GM12878 (cell line): ENCODE results near the gene SLC5A10. TPM values are rescaled to one million over a fixed set of nuclear protein-coding genes. Genes with fewer than 3 reads are reported as not detected.

Experiments
- ATAC-seq: fragments of 200-7000 bp; cut with Tn5 transposase; 3 replicates; pipeline ENCODE4 v1.9.1; 2020; ENCODE audit warnings: mild to moderate bottlenecking, moderate library complexity
- BruUV-seq: library from RNA; stranded (reverse); fragments of 400-500 nt; replicated peaks from 2 replicates; lab custom pipeline; 2021; lab: Mats Ljungman, UMichigan
- CTCF ChIA-PET: fragments of 300-600 bp; sonication (Branson Sonifier 250); formaldehyde crosslinking; extraction: SDS; loops from one replicate; lab custom pipeline; 2021; ENCODE audit warnings: inconsistent platforms; lab: Yijun Ruan, JAX
- POLR2A ChIA-PET: fragments of 350-600 bp; formaldehyde crosslinking; extraction: SDS; loops from one replicate; lab custom pipeline; 2021; ENCODE audit warnings: inconsistent platforms; lab: Charles Lee
- RAD21 ChIA-PET: fragments of 300-600 bp; sonication (Branson Sonifier 250); formaldehyde crosslinking; loops from one replicate; lab custom pipeline; 2023; ENCODE audit warnings: antibody characterized with exemption; ENCODE audit not compliant: unreplicated experiment; lab: Charles Lee
- SMC1A ChIA-PET: fragments of 300-600 bp; sonication (Branson Sonifier 250); formaldehyde crosslinking; loops from one replicate; lab custom pipeline; 2023; ENCODE audit not compliant: unreplicated experiment, uncharacterized antibody; lab: Charles Lee
- DNase-seq: peaks from one replicate; pipeline ENCODE4 v3.0.0-alpha.2; 2011; ENCODE audit warnings: low read depth, low spot score
- FAIRE-seq: peaks from 3 replicates; lab custom pipeline; 2011; peaks lifted over from hg19 to GRCh38; lab: Jason Lieb, UNC
- H2AFZ ChIP-seq: 2 replicates; pipeline ENCODE4 v1.6.0; 2011; ENCODE audit warnings: low read depth, low read length, control low read depth; ENCODE audit not compliant: control insufficient read depth
- H3K27ac ChIP-seq: 2 replicates; pipeline ENCODE4 v1.5.1; 2011; ENCODE audit warnings: control low read depth; ENCODE audit not compliant: control insufficient read depth, insufficient read depth
- H3K27me3 ChIP-seq, 2 experiments: replicated peaks in 1 of 2; 2 replicates each; pipeline versions ENCODE4 v1.6.0 to v1.6.1; 2011; ENCODE audit warnings: low read length in 1 of 2; ENCODE audit not compliant: control insufficient read depth in 2 of 2, insufficient read depth in 2 of 2
- H3K36me3 ChIP-seq, 2 experiments: 2 replicates each; pipeline ENCODE4 v1.5.1; 2011; ENCODE audit warnings: low read length in 1 of 2; ENCODE audit not compliant: control insufficient read depth in 2 of 2, insufficient read depth in 2 of 2
- H3K4me1 ChIP-seq: 2 replicates; pipeline ENCODE4 v1.6.1; 2011; ENCODE audit warnings: mild to moderate bottlenecking, low read length, moderate library complexity, mixed read lengths; ENCODE audit not compliant: control insufficient read depth, insufficient read depth
- H3K4me2 ChIP-seq: 2 replicates; pipeline ENCODE4 v1.6.0; 2011; ENCODE audit warnings: control low read depth; ENCODE audit not compliant: control insufficient read depth, insufficient read depth
- H3K4me3 ChIP-seq: fragments of 200-600 bp; sonication (generic); 2 replicates; pipeline ENCODE4 v1.5.1; 2016
- H3K79me2 ChIP-seq: 2 replicates; pipeline ENCODE4 v1.6.0; 2011; ENCODE audit warnings: low read length; ENCODE audit not compliant: control insufficient read depth, insufficient read depth
- H3K9ac ChIP-seq: 2 replicates; pipeline ENCODE4 v1.8.0; 2011; ENCODE audit warnings: low read length, control low read depth, mixed read lengths; ENCODE audit not compliant: control insufficient read depth, insufficient read depth
- H3K9me3 ChIP-seq: replicated peaks from 3 replicates; pipeline ENCODE4 v1.5.1; 2011; ENCODE audit warnings: mild to moderate bottlenecking, low read length; ENCODE audit not compliant: control insufficient read depth, insufficient read depth
- H4K20me1 ChIP-seq: 2 replicates; pipeline ENCODE4 v1.6.0; 2011; ENCODE audit not compliant: control insufficient read depth, insufficient read depth
- BCL3 ChIP-seq: IDR thresholded peaks from 2 replicates; pipeline ENCODE4 v1.6.1; 2011; ENCODE audit warnings: borderline replicate concordance, low read depth, mild to moderate bottlenecking, moderate library complexity, low read length; ENCODE audit not compliant: insufficient read depth, poor library complexity, severe bottlenecking
- CREB1 ChIP-seq: IDR thresholded peaks from 2 replicates; pipeline ENCODE4 v1.6.1; 2012; ENCODE audit warnings: low read depth, mild to moderate bottlenecking, inconsistent platforms
- DPF2 ChIP-seq: fragments of 450-650 bp; IDR thresholded peaks from 2 replicates; pipeline ENCODE4 v1.6.1; 2017; ENCODE audit warnings: mild to moderate bottlenecking
- EGR1 ChIP-seq, 2 experiments: IDR thresholded peaks; 1 replicate in 1 of 2; 2 replicates in 1 of 2; pipeline ENCODE4 v1.6.1; 2011 to 2012; ENCODE audit warnings: low read depth in 2 of 2, low read length in 2 of 2, borderline replicate concordance in 1 of 2, mild to moderate bottlenecking in 1 of 2, moderate library complexity in 1 of 2
- HDAC6 ChIP-seq: fragments of 200-600 bp; sonication (generic); IDR thresholded peaks from one replicate; pipeline ENCODE4 v1.8.0; 2017; ENCODE audit warnings: antibody characterized with exemption; ENCODE audit not compliant: unreplicated experiment
- MEF2A ChIP-seq: IDR thresholded peaks from 2 replicates; pipeline ENCODE4 v1.6.1; 2011; ENCODE audit warnings: low read depth, mild to moderate bottlenecking, low read length, moderate library complexity; ENCODE audit not compliant: insufficient read depth
- NBN ChIP-seq: fragments of 450-650 bp; IDR thresholded peaks from 2 replicates; pipeline ENCODE4 v1.6.1; 2016
- NFYA ChIP-seq: IDR thresholded peaks from 2 replicates; pipeline ENCODE4 v1.6.1; 2011; ENCODE audit warnings: low read depth, mild to moderate bottlenecking, low read length, improper control_type of control experiment, borderline replicate concordance
- NR2C1 ChIP-seq: fragments of 450-650 bp; IDR thresholded peaks from 2 replicates; pipeline ENCODE4 v1.6.1; 2017; ENCODE audit warnings: antibody characterized with exemption, mild to moderate bottlenecking, moderate library complexity
- POLR2AphosphoS5 ChIP-seq: IDR thresholded peaks from 2 replicates; pipeline ENCODE4 v1.6.1; 2011; ENCODE audit warnings: mild to moderate bottlenecking, low read length, inconsistent platforms
- RFX5 ChIP-seq: IDR thresholded peaks from 2 replicates; pipeline ENCODE4 v1.6.1; 2011; ENCODE audit warnings: low read depth, low read length, improper control_type of control experiment
- ZNF274 ChIP-seq: IDR thresholded peaks from one replicate; pipeline ENCODE4 v1.8.0; 2011; ENCODE audit not compliant: insufficient read length, insufficient read depth
- whole genome bisulfite sequencing: methylation state at CpG from one replicate; pipeline ENCODE4 v1.1.6; 2016; ENCODE audit warnings: low lambda C conversion rate; ENCODE audit not compliant: insufficient replicate concordance, insufficient coverage; ENCODE audit errors: missing lambda C conversion rate; 5-methylcytosine and 5-hydroxymethylcytosine counted together
- in situ Hi-C: fragments of 300-500 bp; cut with MboI; formaldehyde crosslinking; loops from 9 replicates; pipeline ENCODE4 v1.14.3; 2018; ENCODE audit warnings: mixed read lengths
- intact Hi-C: fragments of 100-400 bp; cut with micrococcal nuclease; formaldehyde crosslinking; loops from one replicate; pipeline ENCODE4 v1.14.2; 2022; ENCODE audit not compliant: unreplicated experiment
- polyA plus RNA-seq, 11 experiments: library from polyadenylated mRNA; depleted of rRNA in 4 of 11; unstranded in 6 of 11; stranded (reverse) in 5 of 11; fragments of >200 nt; fragmentation: Nextera tagmentation in 4 of 11; fragmentation: Illumina TruSeq in 1 of 11; extraction: Ambion mirVana in 4 of 11; extraction: Trizol in 1 of 11; gene quantifications; 1 replicate in 1 of 11; 2 replicates in 10 of 11; pipeline versions ENCODE4 v1.2.1 to v1.2.3, GENCODE V29; 2011 to 2016; ENCODE audit warnings: inconsistent platforms in 2 of 11, missing spikeins in 2 of 11, low read depth in 1 of 11
- total RNA-seq, 4 experiments: library from RNA; depleted of rRNA in 3 of 4; stranded (reverse); fragments of >200 nt in 3 of 4; fragmentation: Illumina TruSeq in 1 of 4; extraction: Trizol in 1 of 4; gene quantifications; 2 replicates each; pipeline versions ENCODE4 v1.2.1 to v1.2.3, GENCODE V29; 2013 to 2021
- TF ChIP-seq, protein P1 (sequence below): fragments of 450-650 bp; formaldehyde crosslinking; IDR thresholded peaks from 2 replicates; pipeline ENCODE4 v1.4.0; 2022; ENCODE audit warnings: mild to moderate bottlenecking, moderate library complexity
- TF ChIP-seq, protein P2 (sequence below): fragments of 450-650 bp; formaldehyde crosslinking; IDR thresholded peaks from 2 replicates; pipeline ENCODE4 v1.4.0; 2020; ENCODE audit warnings: mild to moderate bottlenecking, moderate library complexity

SLC5A10 gene
- total and polyA plus RNA-seq, 10 of the 15 experiments (the other 5 are each of a cell fraction or from before 2014, with no cell fraction given), result under 0.01 to 0.18 (median 0.07) TPM; not detected in 4

DNA sequence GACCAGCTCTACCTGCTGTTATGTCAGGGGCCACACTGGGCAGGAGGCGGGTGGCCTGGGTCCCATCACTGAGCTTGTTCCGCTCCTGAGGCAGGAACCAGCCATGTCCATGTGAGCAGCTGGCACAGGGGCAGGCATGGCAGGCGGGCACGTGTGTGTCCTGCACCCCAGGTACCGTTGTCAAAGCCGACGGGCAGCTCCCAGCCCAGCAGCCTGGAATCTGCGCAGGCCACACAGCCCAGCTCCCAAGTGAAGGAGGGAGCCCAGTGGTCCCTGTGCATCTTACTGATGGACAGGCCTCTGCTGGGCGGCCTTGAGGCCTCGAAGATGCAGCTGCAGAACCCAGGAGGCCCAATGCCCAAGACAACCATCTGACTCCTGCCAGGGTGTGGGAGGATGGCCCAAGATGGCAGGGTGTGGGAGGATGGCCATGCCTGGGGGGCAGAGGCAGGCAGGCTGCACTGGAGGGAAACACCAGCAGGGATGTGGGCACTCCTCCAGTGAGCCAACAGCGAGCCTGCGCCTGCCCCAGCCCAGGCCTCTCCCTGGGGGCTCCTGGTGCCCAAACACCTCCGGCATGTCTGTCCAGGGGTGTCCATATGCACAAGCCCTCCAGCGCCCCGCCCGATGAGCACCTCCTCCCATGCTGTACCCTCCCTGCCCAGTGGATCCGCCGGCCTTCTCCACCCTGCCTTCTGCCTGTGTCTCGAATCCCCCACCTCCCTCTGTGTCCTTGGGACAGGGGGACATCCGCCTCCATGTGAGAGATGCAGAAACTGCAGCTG is 39.8 kb downstream of the SLC5A10 start:
- Histone ChIP-seq H3K27ac (no peak overlapping the region), H3K4me3 (no peak overlapping the region), H3K4me2 (no peak overlapping the region), H2AFZ (no peak overlapping the region), H3K27me3 (no peaks in the 10 kb centered on the region), H3K79me2 (no peaks in the 10 kb centered on the region; the same call in 1 of the 2 replicates), H4K20me1 (no peaks in the 10 kb centered on the region), H3K36me3 (peaks cover 0 to 6% of the 10 kb centered on the region in 2 experiments; a peak in 3 of 4 replicates), H3K9ac (no peak overlapping the region), H3K4me1 (peaks cover 15% of the 10 kb centered on the region), H3K9me3 (peaks cover 6% of the 10 kb centered on the region; the same call in 2 of the 3 replicates)
- intact Hi-C loops, result no loop called here
- in situ Hi-C loops, result no loop called here
- ChIA-PET SMC1A (interaction anchor here (0.9 kb wide), 1 partner anchor 10 kb away, joined by 3 read pairs; no protein-coding TSS in a partner anchor), POLR2A (no interaction called here), CTCF (interaction anchor here (1.0 kb wide), 2 partner anchors 11 to 31 kb away, joined by 4 to 5 read pairs; no protein-coding TSS in a partner anchor), RAD21 (no interaction called here)
- FAIRE-seq (no peak), ATAC-seq (no peak), DNase-seq (no peak)
- WGBS, result 96% methylated on average over 20 of the region's 20 CpGs
- no TSS peak for BruUV-seq
- TF ChIP-seq BCL3 (no peak), POLR2AphosphoS5 (no peak), NR2C1 (no peak), HDAC6 (no peak), ZNF274 (no peak), CREB1 (no peak), MEF2A (no peak), DPF2 (no peak), NFYA (no peak), RFX5 (no peak), EGR1 (IDR thresholded peaks at IDR 0.05; ENCODE audit: borderline replicate concordance in 1 of 2, low read depth in 2 of 2, low read length in 2 of 2) (no peak), NBN (no peak)
- TF ChIP-seq, protein P1, sequence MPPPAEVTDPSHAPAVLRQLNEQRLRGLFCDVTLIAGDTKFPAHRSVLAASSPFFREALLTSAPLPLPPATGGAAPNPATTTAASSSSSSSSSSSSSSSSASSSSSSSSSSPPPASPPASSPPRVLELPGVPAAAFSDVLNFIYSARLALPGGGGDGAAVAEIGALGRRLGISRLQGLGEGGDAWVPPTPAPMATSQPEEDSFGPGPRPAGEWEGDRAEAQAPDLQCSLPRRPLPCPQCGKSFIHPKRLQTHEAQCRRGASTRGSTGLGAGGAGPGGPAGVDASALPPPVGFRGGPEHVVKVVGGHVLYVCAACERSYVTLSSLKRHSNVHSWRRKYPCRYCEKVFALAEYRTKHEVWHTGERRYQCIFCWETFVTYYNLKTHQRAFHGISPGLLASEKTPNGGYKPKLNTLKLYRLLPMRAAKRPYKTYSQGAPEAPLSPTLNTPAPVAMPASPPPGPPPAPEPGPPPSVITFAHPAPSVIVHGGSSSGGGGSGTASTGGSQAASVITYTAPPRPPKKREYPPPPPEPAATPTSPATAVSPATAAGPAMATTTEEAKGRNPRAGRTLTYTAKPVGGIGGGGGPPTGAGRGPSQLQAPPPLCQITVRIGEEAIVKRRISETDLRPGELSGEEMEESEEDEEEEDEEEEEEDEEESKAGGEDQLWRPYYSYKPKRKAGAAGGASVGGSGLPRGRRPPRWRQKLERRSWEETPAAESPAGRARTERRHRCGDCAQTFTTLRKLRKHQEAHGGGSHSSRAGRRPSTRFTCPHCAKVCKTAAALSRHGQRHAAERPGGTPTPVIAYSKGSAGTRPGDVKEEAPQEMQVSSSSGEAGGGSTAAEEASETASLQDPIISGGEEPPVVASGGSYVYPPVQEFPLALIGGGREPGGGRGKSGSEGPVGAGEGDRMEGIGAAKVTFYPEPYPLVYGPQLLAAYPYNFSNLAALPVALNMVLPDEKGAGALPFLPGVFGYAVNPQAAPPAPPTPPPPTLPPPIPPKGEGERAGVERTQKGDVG (CRISPR knock-in tag), result no peak
- TF ChIP-seq, protein P2, sequence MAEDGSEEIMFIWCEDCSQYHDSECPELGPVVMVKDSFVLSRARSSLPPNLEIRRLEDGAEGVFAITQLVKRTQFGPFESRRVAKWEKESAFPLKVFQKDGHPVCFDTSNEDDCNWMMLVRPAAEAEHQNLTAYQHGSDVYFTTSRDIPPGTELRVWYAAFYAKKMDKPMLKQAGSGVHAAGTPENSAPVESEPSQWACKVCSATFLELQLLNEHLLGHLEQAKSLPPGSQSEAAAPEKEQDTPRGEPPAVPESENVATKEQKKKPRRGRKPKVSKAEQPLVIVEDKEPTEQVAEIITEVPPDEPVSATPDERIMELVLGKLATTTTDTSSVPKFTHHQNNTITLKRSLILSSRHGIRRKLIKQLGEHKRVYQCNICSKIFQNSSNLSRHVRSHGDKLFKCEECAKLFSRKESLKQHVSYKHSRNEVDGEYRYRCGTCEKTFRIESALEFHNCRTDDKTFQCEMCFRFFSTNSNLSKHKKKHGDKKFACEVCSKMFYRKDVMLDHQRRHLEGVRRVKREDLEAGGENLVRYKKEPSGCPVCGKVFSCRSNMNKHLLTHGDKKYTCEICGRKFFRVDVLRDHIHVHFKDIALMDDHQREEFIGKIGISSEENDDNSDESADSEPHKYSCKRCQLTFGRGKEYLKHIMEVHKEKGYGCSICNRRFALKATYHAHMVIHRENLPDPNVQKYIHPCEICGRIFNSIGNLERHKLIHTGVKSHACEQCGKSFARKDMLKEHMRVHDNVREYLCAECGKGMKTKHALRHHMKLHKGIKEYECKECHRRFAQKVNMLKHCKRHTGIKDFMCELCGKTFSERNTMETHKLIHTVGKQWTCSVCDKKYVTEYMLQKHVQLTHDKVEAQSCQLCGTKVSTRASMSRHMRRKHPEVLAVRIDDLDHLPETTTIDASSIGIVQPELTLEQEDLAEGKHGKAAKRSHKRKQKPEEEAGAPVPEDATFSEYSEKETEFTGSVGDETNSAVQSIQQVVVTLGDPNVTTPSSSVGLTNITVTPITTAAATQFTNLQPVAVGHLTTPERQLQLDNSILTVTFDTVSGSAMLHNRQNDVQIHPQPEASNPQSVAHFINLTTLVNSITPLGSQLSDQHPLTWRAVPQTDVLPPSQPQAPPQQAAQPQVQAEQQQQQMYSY (CRISPR knock-in tag), result no peak
